Measurements from ENCODE around the gene SAMHD1. TPM values are rescaled to one million over a fixed set of nuclear protein-coding genes. Genes with fewer than 3 reads are reported as not detected.
"Not testable (repeated sequence)": the region's sequence is repeated elsewhere in the genome, so short reads cannot be mapped to it uniquely, and the experiment has no call there.

SAMHD1 gene
- total and polyA plus RNA-seq, 5 donors: 67.5 to 161 (median 106) TPM

DNA sequence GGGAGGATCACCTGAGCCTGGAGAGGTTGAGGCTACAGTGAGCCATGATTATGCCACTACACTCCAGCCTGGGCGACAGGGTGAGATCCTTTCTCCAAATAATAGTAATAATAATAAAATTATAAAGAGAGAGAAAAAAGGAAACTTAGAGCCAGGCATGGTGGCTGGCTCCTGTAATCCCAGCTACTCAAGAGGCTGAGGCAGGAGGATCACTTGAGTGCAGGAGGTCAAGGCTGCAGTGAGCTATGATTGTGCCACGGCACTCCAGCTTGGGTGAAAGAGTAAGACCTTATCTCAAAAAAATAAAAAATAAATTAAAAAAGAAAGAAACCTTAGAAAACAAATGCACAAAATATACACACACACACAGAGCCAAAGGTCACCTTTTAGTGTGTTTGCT lies 5.2 kb upstream of the SAMHD1 start:
- no peak for DNase-seq
- Histone ChIP-seq H3K27me3 (ENCODE audit: control insufficient read depth, insufficient read depth) (no peaks in the 10 kb centered on the region), H3K27ac (ENCODE audit: low read length) (no peak overlapping the region), H3K9me3 (ENCODE audit: control insufficient read depth, low read length) (no peaks in the 10 kb centered on the region), H3K4me3 (ENCODE audit: low read length) (no peak overlapping the region), H3K4me1 (ENCODE audit: control insufficient read depth, insufficient read depth, low read length) (no peaks in the 10 kb centered on the region)
- WGBS: 90% methylated on average over 2 of the region's 2 CpGs
- ATAC-seq: no peak
- intact Hi-C loops (cut with DNase I): no loop called here

DNA sequence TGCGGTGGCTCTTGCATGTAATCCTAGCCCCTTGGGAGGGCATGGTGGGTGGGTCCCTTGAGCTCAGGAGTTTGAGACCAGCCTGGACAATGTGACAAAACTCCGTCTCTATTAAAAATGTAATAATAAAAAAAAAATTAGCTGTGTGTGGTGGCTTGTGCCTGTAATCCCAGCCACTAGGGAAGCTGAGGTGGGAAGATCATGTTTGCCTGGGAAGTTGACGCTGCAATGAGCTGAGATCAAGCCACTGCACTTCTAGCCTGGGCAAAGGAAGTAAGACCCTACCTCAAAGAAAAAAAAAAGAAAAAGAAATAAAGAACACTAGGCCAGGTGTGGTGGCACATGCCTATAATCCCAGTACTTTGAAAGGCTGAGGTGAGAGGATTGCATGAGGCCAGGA lies 4.5 kb upstream of the SAMHD1 start:
- no peaks in the 10 kb centered on the region for H3K9me3 ChIP-seq (ENCODE audit: control insufficient read depth, low read length)
- WGBS: 57% methylated on average over 3 of the region's 3 CpGs
- DNase-seq: no peak
- no peak overlapping the region for H3K27ac ChIP-seq (ENCODE audit: low read length)
- ATAC-seq: no peak
- intact Hi-C loops (cut with DNase I): no loop called here
- no peaks in the 10 kb centered on the region for H3K4me1 ChIP-seq (ENCODE audit: control insufficient read depth, insufficient read depth, low read length)
- H3K4me3 ChIP-seq (ENCODE audit: low read length): no peak overlapping the region
- no peaks in the 10 kb centered on the region for H3K27me3 ChIP-seq (ENCODE audit: control insufficient read depth, insufficient read depth)

DNA sequence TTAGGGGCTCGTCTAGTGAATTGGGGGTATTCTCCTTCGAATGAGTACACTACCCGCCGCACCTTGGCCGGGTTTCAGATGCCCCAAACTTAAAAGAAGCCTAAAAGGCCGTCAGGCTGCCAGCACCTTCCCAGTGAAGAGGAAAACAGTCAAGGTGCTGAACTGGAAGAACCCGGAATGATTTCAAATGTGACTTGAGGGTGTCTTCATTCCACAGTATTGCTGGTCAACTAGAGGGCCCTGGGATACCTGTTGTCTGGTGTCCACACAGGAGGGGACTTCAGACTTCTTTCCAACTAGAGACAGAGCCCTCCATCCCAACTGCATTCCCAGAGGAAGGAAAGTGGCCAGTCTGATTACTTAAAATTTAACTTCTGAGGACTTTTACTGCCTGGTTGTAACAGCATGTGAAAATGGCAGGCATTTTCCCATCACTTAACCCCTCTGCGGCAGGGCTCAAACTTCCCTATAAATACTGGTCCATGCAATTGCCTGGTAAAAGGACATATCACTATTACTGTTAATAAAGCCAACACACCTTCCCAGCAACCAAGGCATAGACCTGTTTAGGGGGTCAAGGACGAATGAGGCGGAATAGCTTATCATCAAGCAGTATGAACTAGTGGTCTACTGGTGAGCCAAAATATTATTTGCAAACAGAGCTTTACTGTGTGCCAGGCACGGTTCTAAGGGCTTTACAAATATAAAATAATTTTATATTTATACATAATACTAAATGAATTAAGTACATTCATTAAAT lies 651 bp upstream of the SAMHD1 start:
- peak overlapping the region; percentile 52 for H3K4me3 ChIP-seq (ENCODE audit: low read length)
- intact Hi-C loops (cut with DNase I): no loop called here
- peaks cover 7% of the 10 kb centered on the region for H3K4me1 ChIP-seq (ENCODE audit: control insufficient read depth, insufficient read depth, low read length)
- H3K27ac ChIP-seq (ENCODE audit: low read length): peak overlapping the region; percentile 65
- DNase-seq (no peak), ATAC-seq (no peak)
- whole genome bisulfite sequencing: 35% methylated on average over 11 of the region's 11 CpGs
- no peaks in the 10 kb centered on the region for H3K9me3 ChIP-seq (ENCODE audit: control insufficient read depth, low read length)
- no peaks in the 10 kb centered on the region for H3K27me3 ChIP-seq (ENCODE audit: control insufficient read depth, insufficient read depth)

DNA sequence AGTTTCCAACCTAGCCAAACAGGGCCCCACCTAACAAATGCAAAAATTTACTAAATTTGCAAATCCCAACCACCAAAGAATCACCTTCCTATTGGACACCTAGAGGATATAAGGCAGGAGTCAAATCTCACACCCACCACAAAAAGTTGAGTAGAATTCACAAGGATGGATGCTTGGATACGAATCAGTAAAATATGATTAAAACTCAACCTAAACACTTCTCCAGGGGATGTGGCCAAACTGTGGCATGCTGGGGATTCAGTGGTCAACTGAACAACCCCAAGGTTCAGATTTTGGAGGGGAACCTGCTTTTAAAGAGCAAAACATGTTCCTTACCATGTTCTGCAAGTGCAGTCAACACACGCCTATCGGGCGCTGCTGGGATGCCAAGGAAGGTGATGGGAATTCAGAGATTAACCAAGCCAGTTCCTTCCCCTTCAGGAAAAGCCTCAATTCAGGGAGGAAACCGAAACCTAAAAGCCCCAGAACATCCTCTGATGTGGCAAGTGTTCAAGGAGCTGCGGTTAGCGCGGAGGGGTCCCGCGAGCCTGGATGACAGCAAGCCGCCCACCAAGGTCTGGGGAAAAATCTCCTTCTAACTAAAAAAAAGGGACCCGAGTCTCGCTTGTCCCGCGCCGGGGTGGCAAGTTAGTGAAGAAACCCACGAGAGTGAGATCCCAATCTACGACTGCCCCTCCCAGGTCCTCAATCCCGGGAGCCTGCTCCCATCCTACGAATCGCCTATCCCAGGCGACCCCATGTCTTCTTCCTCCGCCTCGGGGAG lies 902 bp downstream of the SAMHD1 start:
- H3K4me1 ChIP-seq (ENCODE audit: control insufficient read depth, insufficient read depth, low read length): peaks cover 8% of the 10 kb centered on the region
- ATAC-seq: peak; percentile 1 to 34

DNA sequence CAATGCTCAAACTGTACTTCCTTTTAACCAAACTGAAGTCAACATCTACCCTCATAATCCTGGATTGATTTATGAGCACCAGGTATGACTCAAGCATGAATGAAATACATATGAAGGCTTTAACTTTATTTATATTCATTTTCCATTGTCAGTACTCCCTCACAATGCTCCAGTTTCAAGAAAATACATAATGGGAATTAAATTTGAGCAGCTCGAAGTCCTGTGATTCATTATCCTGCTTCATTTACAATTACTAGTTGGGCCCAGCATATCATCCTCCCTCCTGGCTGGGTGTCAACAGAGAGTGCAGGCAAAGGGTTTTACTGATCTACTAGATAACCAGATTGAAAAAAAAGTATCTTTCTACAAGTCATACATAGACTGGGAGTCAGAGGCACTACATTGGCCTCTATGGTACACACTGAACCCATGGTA lies 10.1 kb downstream of the SAMHD1 start:
- H3K27ac ChIP-seq (ENCODE audit: low read length): peak overlapping the region; percentile 45

More for the DNA sequence above, 902 bp downstream of the SAMHD1 start:
- intact Hi-C loops (cut with DNase I): no loop called here
- no peaks in the 10 kb centered on the region for H3K27me3 ChIP-seq (ENCODE audit: control insufficient read depth, insufficient read depth)
- peak overlapping the region; percentile 93 for H3K4me3 ChIP-seq (ENCODE audit: low read length)
- peak in 2 of 3 donors; percentile 30 to 81 for DNase-seq
- peak overlapping the region; percentile 91 for H3K27ac ChIP-seq (ENCODE audit: low read length)
- no peaks in the 10 kb centered on the region for H3K9me3 ChIP-seq (ENCODE audit: control insufficient read depth, low read length)
- 2% methylated on average over 24 of the region's 24 CpGs for WGBS

DNA sequence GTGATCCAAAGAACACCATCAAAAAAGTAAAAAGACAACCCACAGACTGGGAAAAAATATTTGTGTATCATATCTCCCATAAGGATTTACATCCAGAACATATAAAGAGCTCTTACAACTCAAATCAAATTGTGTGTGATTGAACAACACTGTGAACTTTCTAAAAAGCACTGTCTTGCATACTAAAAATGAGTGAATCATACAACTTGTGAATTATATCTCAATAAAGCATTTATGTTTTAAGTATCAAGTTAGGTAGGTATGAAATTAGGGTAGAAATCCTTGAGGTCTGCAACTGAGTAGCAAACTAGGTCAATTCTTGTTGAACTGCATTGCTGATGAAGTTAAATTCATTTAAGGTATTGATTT lies 14.1 kb downstream of the SAMHD1 start:
- Histone ChIP-seq H3K9me3 (ENCODE audit: control insufficient read depth, low read length) (no peaks in the 10 kb centered on the region), H3K4me1 (ENCODE audit: control insufficient read depth, insufficient read depth, low read length) (peaks cover 17% of the 10 kb centered on the region), H3K27ac (ENCODE audit: low read length) (no peak overlapping the region), H3K4me3 (ENCODE audit: low read length) (no peak overlapping the region), H3K27me3 (ENCODE audit: control insufficient read depth, insufficient read depth) (no peaks in the 10 kb centered on the region)
- DNase-seq (no peak), ATAC-seq (no peak)
- intact Hi-C loops (cut with DNase I): no loop called here

More for the DNA sequence above, 10.1 kb downstream of the SAMHD1 start:
- Histone ChIP-seq H3K9me3 (ENCODE audit: control insufficient read depth, low read length) (no peaks in the 10 kb centered on the region), H3K4me3 (ENCODE audit: low read length) (no peak overlapping the region), H3K4me1 (ENCODE audit: control insufficient read depth, insufficient read depth, low read length) (peaks cover 19% of the 10 kb centered on the region), H3K27me3 (ENCODE audit: control insufficient read depth, insufficient read depth) (no peaks in the 10 kb centered on the region)
- no peak for DNase-seq
- intact Hi-C loops (cut with DNase I): no loop called here
- no peak for ATAC-seq
- 39% methylated on average over 1 of the region's 1 CpG for WGBS

DNA sequence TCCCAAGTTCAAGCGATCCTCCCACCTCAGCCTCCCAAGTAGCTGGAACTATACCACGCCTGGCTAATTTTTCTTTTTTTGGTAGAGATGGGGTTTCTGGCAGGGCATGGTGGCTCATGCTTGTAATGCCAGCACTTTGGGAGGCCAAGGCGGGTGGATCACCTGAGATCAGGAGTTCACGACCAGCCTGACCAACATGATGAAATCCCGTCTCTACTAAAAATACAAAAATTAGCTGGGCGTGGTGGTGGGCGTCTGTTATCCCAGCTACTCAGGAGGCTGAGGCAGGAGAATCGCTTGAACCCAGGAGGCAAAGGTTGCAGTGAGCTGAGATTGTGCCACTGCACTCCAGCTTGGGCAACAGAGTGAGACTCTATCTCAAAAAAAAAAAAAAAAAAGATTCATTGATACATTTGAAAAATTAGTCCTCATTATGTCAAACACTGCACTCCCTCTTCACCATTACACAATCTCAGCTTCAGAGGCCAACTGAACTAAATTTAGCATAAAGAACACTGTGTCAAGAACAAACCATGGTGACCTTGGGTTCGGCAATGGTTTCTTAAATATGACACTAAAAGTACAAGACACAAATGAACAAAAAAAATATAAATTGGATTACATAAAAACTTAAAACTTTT lies 14.6 kb downstream of the SAMHD1 start:
- 75% methylated on average over 9 of the region's 9 CpGs for WGBS
- H3K27ac ChIP-seq (ENCODE audit: low read length): peak overlapping the region; percentile 83
- H3K27me3 ChIP-seq (ENCODE audit: control insufficient read depth, insufficient read depth); DNase-seq; H3K4me3 ChIP-seq (ENCODE audit: low read length); H3K9me3 ChIP-seq (ENCODE audit: control insufficient read depth, low read length); intact Hi-C loops (cut with DNase I): not testable (repeated sequence)
- peaks cover 17% of the 10 kb centered on the region for H3K4me1 ChIP-seq (ENCODE audit: control insufficient read depth, insufficient read depth, low read length)
- ATAC-seq: peak; percentile 60 to 70

DNA sequence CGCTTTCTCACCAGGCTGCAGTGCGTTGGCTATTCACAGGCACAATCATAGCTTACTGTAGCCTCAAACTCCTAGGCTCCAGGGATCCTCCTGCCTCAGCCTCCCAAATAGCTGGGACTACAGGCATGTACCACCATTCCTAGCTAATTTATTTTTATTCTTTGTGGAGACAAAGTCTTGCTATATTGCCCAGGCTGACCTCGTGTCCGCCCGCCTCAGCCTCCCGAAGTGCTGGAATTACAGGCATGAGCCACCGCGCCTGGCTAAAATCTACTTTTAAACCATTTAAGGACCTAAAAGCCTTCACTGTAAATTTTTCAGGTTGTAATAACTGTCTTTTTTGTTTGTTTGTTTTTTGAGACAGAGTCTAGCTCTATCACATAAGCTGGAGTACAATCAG lies 15.2 kb downstream of the SAMHD1 start:
- intact Hi-C loops (cut with DNase I): no loop called here
- peak overlapping the region; percentile 83 for H3K27ac ChIP-seq (ENCODE audit: low read length)
- H3K4me1 ChIP-seq (ENCODE audit: control insufficient read depth, insufficient read depth, low read length): peaks cover 17% of the 10 kb centered on the region
- DNase-seq: no peak
- no peak for ATAC-seq
- H3K4me3 ChIP-seq (ENCODE audit: low read length): no peak overlapping the region
- no peaks in the 10 kb centered on the region for H3K27me3 ChIP-seq (ENCODE audit: control insufficient read depth, insufficient read depth)
- no peaks in the 10 kb centered on the region for H3K9me3 ChIP-seq (ENCODE audit: control insufficient read depth, low read length)
- WGBS: 86% methylated on average over 8 of the region's 8 CpGs

DNA sequence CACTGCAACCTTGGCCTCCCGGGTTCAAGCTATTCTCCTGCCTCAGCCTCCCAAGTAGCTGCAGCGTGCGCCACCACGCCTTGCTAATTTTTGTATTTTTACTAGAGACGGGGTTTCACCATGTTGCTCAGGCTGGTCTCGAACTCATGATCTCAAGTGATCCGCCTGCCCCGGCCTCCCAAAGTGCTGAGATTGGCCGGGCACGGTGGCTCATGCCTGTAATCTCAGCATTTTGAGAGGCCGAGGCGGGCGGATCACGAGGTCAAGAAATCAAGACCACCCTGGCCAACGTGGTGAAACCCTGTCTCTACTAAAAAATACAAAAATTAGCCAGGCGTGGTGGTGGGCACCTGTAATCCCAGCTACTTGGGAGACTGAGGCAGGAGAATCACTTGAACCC lies 17.9 kb downstream of the SAMHD1 start:
- intact Hi-C loops (cut with DNase I); H3K9me3 ChIP-seq (ENCODE audit: control insufficient read depth, low read length); H3K4me3 ChIP-seq (ENCODE audit: low read length); H3K27me3 ChIP-seq (ENCODE audit: control insufficient read depth, insufficient read depth); H3K27ac ChIP-seq (ENCODE audit: low read length); ATAC-seq: not testable (repeated sequence)
- peaks cover 14% of the 10 kb centered on the region for H3K4me1 ChIP-seq (ENCODE audit: control insufficient read depth, insufficient read depth, low read length)
- 96% methylated on average over 16 of the region's 16 CpGs for WGBS
- DNase-seq: peak in 1 of 3 donors; percentile 59

DNA sequence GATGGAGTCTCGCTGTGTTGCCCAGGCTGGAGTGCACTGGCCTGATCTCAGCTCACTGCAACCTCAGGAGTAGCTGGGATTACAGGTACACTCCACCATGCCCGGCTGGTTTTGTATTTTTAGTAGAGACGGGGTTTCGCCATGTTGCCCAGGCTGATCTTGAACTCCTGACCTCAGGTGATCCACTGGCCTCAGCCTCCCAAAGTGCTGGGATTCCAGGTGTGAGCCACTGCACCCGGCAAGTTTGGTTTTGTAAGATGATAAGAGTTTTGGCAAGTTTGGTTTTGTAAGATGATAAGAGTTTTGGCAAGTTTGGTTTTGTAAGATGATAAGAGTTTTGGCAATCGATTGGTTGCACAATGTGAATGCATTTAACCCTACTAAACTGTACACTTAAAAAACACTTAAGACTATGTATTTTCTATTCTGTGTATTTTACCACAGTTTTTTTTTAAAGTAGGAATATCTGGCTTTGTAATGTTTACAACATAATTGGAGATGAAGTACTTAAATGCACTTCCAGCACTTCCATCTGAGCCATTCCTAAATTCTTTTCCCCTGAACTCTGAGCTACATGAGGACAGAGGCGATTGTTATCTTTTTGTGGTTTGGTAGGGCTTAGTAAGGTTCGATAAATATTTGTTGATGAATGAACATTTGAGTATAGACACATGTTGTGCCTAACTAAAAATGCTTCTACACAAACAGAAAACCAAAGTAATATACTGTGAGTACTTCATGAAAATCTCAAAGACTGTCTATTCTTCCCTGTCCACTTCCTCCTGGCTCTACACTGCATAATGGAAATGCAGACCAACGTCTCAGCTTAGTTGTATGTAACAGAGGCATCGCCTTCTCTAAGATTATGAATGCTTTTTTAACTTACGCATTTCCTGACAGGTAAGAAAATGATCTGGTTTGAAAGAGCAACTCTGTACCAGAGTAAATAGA lies 18.8 kb downstream of the SAMHD1 start:
- peaks cover 10% of the 10 kb centered on the region for H3K4me1 ChIP-seq (ENCODE audit: control insufficient read depth, insufficient read depth, low read length)
- no peak overlapping the region for H3K4me3 ChIP-seq (ENCODE audit: low read length)
- no peak overlapping the region for H3K27ac ChIP-seq (ENCODE audit: low read length)
- no peak for ATAC-seq
- WGBS: 65% methylated on average over 11 of the region's 11 CpGs
- DNase-seq: no peak
- no peaks in the 10 kb centered on the region for H3K9me3 ChIP-seq (ENCODE audit: control insufficient read depth, low read length)
- intact Hi-C loops (cut with DNase I): no loop called here
- no peaks in the 10 kb centered on the region for H3K27me3 ChIP-seq (ENCODE audit: control insufficient read depth, insufficient read depth)
